DMS53 treated with DMSO at 0.1 percent for 48 hours (cell line): Measurements from ENCODE around the gene IL1RL1.

ENCODE experiments used
- DNase-seq: peaks from one replicate; lab custom pipeline; 2025; ENCODE audit not compliant: unreplicated experiment; lab: John Stamatoyannopoulos, UW

Gene IL1RL1

GRCh38 chr2:102310964-102311640, at the start of gene IL1RL1:
Gene IL1RL1 (plus strand): TSS chr2:102311563. CDS start chr2:102338265, 26,702 bp downstream.
- no peak for DNase-seq

DNA sequence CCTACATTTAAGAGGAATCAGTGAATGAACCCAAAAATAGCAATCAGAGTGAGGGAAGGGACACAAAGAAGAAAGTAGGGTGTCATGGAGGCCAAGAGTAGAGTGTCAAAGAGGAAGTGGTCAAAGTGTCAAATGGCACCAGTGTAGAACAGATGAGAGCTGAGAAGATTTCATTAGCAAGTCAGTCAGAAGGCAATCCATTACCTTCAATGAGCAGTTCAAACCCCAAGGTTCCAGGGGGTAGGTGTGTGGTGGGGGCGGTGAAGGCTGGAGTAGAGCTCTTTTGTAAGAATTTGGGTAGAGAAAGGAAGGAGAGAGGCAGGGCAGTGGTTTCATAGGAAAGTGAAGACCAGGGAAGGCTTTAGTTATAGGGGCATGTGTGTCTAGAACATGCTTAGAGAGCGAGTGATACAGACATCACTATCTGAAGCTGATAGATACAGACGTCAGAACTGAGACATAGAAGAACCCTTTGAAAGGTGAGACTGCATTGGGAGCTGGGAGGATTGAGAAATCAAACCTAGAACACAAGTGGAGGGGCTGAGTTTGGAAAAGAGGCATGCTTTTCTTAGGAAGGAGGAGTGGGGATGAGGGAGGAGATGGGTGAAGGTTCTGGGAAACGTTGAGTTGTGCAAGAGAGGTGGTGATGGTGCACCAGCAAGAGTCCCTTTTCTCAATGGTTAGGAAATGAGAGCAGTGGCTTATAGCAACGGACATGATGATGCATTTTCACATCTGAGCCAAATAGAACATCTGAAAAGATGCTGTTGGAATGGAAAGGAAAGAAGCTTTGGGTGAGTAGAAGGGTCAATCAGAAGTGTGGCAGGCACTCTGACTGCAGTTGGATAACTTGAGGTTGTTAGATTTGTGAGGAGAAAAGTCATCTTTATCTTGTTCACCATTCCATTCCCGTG, 48.9 kb upstream of the IL1RL1 start:
- no peak for DNase-seq

DNA sequence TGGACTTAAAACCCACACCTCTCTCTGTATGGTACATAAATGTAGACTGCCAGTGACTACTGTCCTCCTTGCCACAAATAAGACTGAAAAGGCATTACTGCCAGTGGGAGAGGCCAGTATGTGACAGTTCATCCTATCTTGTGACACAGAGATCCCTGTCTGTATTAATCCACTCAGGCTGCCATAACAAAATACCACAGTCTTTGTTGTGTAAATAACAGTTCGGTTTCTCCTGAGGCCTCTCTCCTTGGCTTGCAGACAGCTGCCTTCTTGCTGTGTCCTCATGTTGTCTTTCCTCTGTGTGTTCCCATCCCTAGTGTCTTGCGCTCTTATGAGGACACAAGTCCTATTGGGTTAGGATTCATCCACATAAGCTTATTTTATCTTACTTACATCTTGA, 46.4 kb upstream of the IL1RL1 start:
- DNase-seq: no peak

GRCh38 chr2:102266204-102266603, 45.2 kb upstream of the IL1RL1 start:
- no peak for DNase-seq

DNA sequence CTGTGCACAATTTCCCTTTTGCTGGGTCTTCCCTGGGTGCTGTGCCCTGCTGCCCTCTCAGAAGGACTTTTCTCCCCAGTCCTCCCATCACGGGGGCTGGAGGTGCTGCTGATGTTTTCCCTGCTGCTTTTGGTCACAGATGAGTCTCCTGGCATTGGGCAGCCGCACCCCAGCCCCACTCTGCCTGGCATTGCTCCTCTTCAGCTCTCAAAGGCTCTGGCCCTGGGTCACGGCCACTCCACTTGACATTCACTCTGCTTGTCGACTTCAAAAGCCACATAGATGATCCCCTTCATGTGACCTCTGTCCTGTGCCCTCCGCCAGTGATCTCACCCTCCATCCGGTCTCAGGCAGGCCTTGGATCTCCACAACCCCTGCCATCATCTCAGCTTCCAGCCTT, 43.6 kb upstream of the IL1RL1 start:
- DNase-seq: no peak

GRCh38 chr2:102268510-102269199, 42.7 kb upstream of the IL1RL1 start:
- DNase-seq: no peak

- DNase-seq: no peak
These were observed 42.2 kb upstream of the IL1RL1 start for GRCh38 chr2:102269200-102269524.

GRCh38 chr2:102271844-102272243, 39.5 kb upstream of the IL1RL1 start:
- DNase-seq: no peak

DNA sequence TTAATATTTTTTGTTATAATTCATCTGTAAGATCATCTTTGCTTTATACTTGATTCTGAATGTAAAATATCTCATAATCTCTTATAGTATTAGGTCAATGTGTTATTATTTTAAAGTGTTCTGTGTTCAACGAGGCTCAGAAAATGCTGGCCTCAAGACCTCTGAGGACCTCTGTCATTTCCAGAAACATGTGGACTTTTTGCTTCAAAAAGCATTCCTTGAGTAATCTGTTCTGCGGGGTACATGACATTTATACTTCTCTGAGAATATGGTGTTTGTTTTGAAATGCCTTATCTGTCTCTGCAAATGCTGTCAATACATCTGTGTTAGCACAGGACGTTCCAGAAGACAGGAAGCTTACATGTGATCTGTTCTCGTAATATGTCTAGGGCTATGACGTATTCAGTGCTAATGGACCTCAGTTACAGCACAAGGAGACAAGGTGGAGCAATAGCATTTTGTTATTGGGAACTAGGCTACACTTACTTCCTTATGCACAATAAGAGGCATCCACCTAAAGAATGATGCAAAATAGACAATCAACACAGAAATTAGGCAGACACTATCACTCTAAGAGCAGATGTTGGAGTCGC, 37.6 kb upstream of the IL1RL1 start:
- no peak for DNase-seq

GRCh38 chr2:102276549-102277201, 34.7 kb upstream of the IL1RL1 start:
- DNase-seq: no peak

DNA sequence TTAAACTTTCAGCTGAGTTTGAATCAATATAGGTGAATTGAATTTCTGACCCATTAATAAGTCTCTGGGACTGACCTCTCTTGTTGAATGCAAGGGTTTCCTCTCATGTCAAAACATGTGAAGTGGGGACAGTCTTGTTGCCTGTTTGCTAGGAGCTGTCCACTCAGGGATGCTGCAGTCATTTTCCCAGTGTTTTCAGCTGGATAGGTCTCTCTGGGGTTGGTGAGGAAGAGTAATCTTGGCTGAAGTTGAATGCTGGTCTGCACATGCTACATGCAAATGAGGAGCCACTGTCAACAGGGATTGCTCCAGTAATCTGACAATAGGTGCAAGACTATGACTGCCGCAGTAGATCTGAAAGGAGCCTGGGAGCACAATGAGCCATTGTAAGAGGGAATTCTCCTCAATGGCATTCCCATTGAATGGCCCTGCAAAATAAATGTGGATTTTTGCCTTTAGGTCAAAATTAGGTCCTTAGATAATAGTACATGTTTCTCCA, 34.1 kb upstream of the IL1RL1 start:
- DNase-seq: no peak

DNA sequence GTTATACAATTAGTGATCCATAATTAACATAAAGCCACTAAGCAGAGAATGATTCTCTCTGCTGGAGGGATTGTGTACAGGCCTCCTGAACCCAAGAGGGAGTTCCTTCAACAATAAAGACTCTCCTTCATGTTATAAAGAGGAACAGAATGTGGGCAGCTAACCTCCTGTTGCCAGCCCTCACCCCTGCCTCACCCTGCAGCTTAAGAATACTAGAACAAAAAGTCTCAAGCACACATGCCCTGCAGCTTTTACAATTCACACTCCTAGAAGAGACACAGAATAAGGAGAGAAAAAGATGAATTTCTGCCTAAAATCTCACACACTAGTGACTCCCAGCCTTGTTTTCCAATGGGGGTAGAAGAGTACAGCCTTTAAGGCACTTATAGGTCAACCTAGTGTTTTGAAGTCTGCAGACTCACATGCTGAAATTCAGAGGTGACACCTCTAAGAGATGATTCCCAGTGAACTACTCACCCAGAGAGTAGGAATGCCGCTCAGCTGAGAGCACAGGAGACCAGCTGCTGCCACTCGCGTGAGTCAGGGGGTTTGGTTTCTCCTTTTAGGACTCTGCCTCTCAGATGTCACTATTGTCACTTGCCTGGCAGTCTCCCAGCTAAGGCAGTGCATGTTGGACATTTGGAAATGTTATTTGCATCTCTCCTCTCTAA, 32.5 kb upstream of the IL1RL1 start:
- DNase-seq: no peak

- no peak for DNase-seq
These were observed 32.0 kb upstream of the IL1RL1 start for GRCh38 chr2:102279391-102279735.

- DNase-seq: no peak
These were observed 28.7 kb upstream of the IL1RL1 start for GRCh38 chr2:102282678-102283091.

GRCh38 chr2:102283996-102284395, 27.4 kb upstream of the IL1RL1 start:
- DNase-seq: no peak

DNA sequence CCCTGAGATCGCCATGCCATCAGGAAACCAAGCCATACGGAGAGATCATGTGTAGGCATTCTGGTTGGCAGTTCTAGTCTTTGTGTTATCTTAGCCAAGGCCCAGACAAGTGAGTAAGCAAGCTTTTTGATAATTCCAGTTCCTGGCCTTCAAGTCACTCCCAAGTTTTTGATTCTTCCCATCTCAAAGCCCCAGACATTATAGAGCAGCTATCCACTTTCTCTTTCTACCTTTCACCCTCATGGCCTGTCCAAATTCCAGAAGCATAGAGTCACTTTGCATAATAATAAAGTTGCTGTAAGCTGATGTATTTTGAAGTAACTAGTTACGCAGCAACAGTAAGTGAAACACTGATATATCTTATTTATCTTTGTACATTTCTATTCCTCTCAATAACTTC, 26.8 kb upstream of the IL1RL1 start:
- no peak for DNase-seq

DNA sequence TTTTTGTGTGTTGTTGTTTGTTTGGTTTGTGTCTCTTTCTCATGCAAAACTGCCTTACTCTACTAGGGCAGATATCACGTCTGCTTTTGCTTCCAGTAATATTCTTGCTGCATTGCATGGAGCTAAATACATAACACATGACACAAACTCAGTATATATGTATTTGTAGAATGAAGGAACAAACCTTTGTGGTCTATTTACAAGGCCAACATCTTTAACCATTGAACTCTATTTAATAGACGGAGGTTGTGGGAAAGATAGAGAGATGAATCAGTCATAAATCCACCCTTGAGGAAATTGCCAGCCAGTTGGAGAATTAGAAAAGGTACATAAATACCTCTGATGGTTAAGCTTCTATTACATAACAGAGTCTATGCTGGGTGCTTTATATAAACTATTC, 26.0 kb upstream of the IL1RL1 start:
- DNase-seq: no peak

DNA sequence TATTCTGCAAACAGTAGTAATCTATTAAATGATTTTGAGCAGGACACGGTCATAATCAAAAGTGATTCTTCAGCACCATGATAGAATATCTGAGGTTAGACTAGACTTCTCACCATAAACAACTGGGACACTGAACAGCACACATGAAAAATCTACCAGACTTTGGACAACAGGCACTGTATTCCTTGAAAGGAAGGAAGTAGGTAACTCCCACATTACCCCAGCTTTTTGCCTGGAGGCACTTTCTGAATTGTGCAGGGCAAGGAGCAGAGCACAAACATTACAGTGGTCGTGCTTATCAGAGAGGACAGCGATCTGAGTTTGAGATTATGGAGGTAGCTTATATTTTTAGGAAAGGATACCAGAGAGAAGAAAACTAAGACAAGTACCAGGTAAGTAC, 25.3 kb upstream of the IL1RL1 start:
- DNase-seq: no peak

- no peak for DNase-seq
These were observed 22.2 kb upstream of the IL1RL1 start for GRCh38 chr2:102289129-102289528.

- no peak for DNase-seq
These were observed 20.8 kb upstream of the IL1RL1 start for GRCh38 chr2:102290594-102290993.
